Thyroid gland (tissue), 4 donors: ENCODE results near the gene ZNF837. TPM values are rescaled to one million over a fixed set of nuclear protein-coding genes. Genes with fewer than 3 reads are reported as not detected.

Experiments
- DNase-seq, 2 donors: peaks; one replicate each; pipeline ENCODE4 v3.0.0-alpha.2; 2019
- H3K27ac ChIP-seq, 3 donors: fragments of 200-600 bp; sonication (generic); 1 replicate in 2 of 3; 2 replicates in 1 of 3; pipeline ENCODE4 v1.5.1; 2016 to 2019; ENCODE audit warnings: mild to moderate bottlenecking in 1 of 3, moderate library complexity in 1 of 3
- H3K27me3 ChIP-seq: fragments of 200-600 bp; sonication (generic); one replicate; pipeline ENCODE4 v1.5.1; 2019
- H3K36me3 ChIP-seq, 2 donors: fragments of 200-600 bp; sonication (generic); one replicate each; pipeline ENCODE4 v1.5.1; 2016 to 2019
- H3K4me1 ChIP-seq, 2 donors: fragments of 200-600 bp; sonication (generic); one replicate each; pipeline ENCODE4 v1.5.1; 2017 to 2019
- H3K4me3 ChIP-seq, 3 donors: fragments of 200-600 bp; sonication (generic); replicated peaks in 1 of 3; 1 replicate in 2 of 3; 2 replicates in 1 of 3; pipeline ENCODE4 v1.5.1; 2016; ENCODE audit warnings: mild to moderate bottlenecking in 1 of 3
- H3K9me3 ChIP-seq: fragments of 200-600 bp; sonication (generic); one replicate; pipeline ENCODE4 v1.5.1; 2017
- CTCF ChIP-seq, 6 experiments: fragments of 200-600 bp in 3 of 6; fragments of 450-650 bp in 3 of 6; sonication (generic) in 3 of 6; IDR thresholded peaks; one replicate each; pipeline ENCODE4 v1.5.1; 2016 to 2019; ENCODE audit warnings: antibody characterized with exemption in 6 of 6, mild to moderate bottlenecking in 2 of 6, inconsistent platforms in 1 of 6, moderate library complexity in 1 of 6
- POLR2A ChIP-seq, 2 donors: fragments of 450-650 bp; IDR thresholded peaks; one replicate each; pipeline ENCODE4 v1.6.1; 2017; ENCODE audit warnings: antibody characterized with exemption in 2 of 2, mild to moderate bottlenecking in 2 of 2, moderate library complexity in 1 of 2
- WGBS, 2 donors: methylation state at CpG; one replicate each; pipeline ENCODE4 v1.1.5; 2017; 5-methylcytosine and 5-hydroxymethylcytosine counted together
- intact Hi-C: fragments of 100-400 bp; cut with DNase I; formaldehyde crosslinking; loops from one replicate; pipeline ENCODE4 v1.15.1; 2023
- total RNA-seq, 4 donors: library from RNA; depleted of rRNA; stranded (reverse); fragments of >200 nt; gene quantifications; one replicate each; pipeline ENCODE4 v1.2.3, GENCODE V29; 2016

Gene ZNF837
- total RNA-seq, 4 donors from 2014 or later: 6.3 to 16.4 (median 15.1) TPM

- DNase-seq: no peak
- no peaks in the 10 kb centered on the region for H3K9me3 ChIP-seq
- no peak overlapping the region for H3K27ac ChIP-seq
- H3K4me1 ChIP-seq: peaks cover 7 to 9% of the 10 kb centered on the region in 2 donors
- intact Hi-C loops: no loop called here
- WGBS, 2 donors: 90 to 93% methylated on average over 1 of the region's 1 CpG
- H3K36me3 ChIP-seq: peaks cover 8 to 16% of the 10 kb centered on the region in 2 donors
- TF ChIP-seq POLR2A (IDR thresholded peaks at IDR 0.05): no peak
- no peak overlapping the region for H3K4me3 ChIP-seq
- H3K27me3 ChIP-seq: no peaks in the 10 kb centered on the region
These were observed 48.1 kb downstream of the ZNF837 start for GRCh38 chr19:58332697-58333096.

- H3K27ac ChIP-seq: no peak overlapping the region
- peaks cover 7% of the 10 kb centered on the region in 2 donors for H3K36me3 ChIP-seq
- WGBS, 2 donors: 73 to 90% methylated on average over 4 of the region's 4 CpGs
- no peaks in the 10 kb centered on the region for H3K27me3 ChIP-seq
- no peak for DNase-seq
- peaks cover 17 to 20% of the 10 kb centered on the region in 2 donors for H3K4me1 ChIP-seq
- TF ChIP-seq POLR2A (IDR thresholded peaks at IDR 0.05) (no peak), CTCF (IDR thresholded peaks at IDR 0.05) (no peak)
- no peak overlapping the region for H3K4me3 ChIP-seq
- intact Hi-C loops: no loop called here
- H3K9me3 ChIP-seq: no peaks in the 10 kb centered on the region
These were observed 50.4 kb downstream of the ZNF837 start for GRCh38 chr19:58330458-58330857.

GRCh38 chr19:58328999-58329398, 51.8 kb downstream of the ZNF837 start:
- TF ChIP-seq CTCF (IDR thresholded peaks at IDR 0.05): no peak
- no peak for TF ChIP-seq POLR2A (IDR thresholded peaks at IDR 0.05)
- intact Hi-C loops: loop anchor here (10.0 kb wide), 1 partner anchor 56 kb away; the partner anchor contains the start of genes RPS5 and ZNF837
- DNase-seq: no peak
- H3K27ac ChIP-seq: no peak overlapping the region
- WGBS, 2 donors: 52 to 61% methylated on average over 10 of the region's 10 CpGs
- no peaks in the 10 kb centered on the region for H3K9me3 ChIP-seq
- no peaks in the 10 kb centered on the region for H3K36me3 ChIP-seq
- H3K4me1 ChIP-seq: peaks cover 17 to 22% of the 10 kb centered on the region in 2 donors
- no peak overlapping the region for H3K4me3 ChIP-seq
- H3K27me3 ChIP-seq: no peaks in the 10 kb centered on the region

- WGBS, 2 donors: 0 to 1% methylated on average over 40 to 48 of the region's 62 CpGs
- intact Hi-C loops: loop anchor here (10.0 kb wide), 1 partner anchor 58 kb away; the partner anchor contains the start of genes RPS5 and ZNF837
- DNase-seq: peak; percentile 96 to 97
- TF ChIP-seq POLR2A (IDR thresholded peaks at IDR 0.05): peak in 1 of 2 donors; percentile 60
- peak in 1 of 6 experiments; percentile 7 for TF ChIP-seq CTCF (IDR thresholded peaks at IDR 0.05)
- Histone ChIP-seq H3K4me1 (peaks cover 17 to 22% of the 10 kb centered on the region in 2 donors), H3K27me3 (no peaks in the 10 kb centered on the region), H3K4me3 (peak within 1 kb of the TSS; percentile 44 to 67 (median 50)), H3K36me3 (no peaks in the 10 kb centered on the region), H3K9me3 (no peaks in the 10 kb centered on the region), H3K27ac (peak within 1 kb of the TSS; percentile 65 to 92 (median 73))
These were observed 53.7 kb downstream of the ZNF837 start, which contains the start of gene ZSCAN22 for GRCh38 chr19:58326914-58327726. TSS of gene ZSCAN22 (plus strand) at chr19:58326994. CDS start at chr19:58334803, 7,809 bp downstream.

- peak overlapping the region; percentile 44 to 67 (median 50) for H3K4me3 ChIP-seq
- DNase-seq: no peak
- WGBS, 2 donors: 2 to 6% methylated on average over 9 of the region's 9 CpGs
- peak overlapping the region in 2 of 3 donors; percentile 73 to 92 for H3K27ac ChIP-seq
- H3K9me3 ChIP-seq: no peaks in the 10 kb centered on the region
- intact Hi-C loops: loop anchor here (10.0 kb wide), 1 partner anchor 58 kb away; the partner anchor contains the start of genes RPS5 and ZNF837
- no peaks in the 10 kb centered on the region for H3K27me3 ChIP-seq
- TF ChIP-seq POLR2A (IDR thresholded peaks at IDR 0.05) (no peak), CTCF (IDR thresholded peaks at IDR 0.05) (no peak)
- H3K4me1 ChIP-seq: peaks cover 17 to 22% of the 10 kb centered on the region in 2 donors
- H3K36me3 ChIP-seq: no peaks in the 10 kb centered on the region
These were observed 54.3 kb downstream of the ZNF837 start for GRCh38 chr19:58326501-58326913.
